ENCODE results near the gene GPX7. TPM values are rescaled to one million over a fixed set of nuclear protein-coding genes. Genes with fewer than 3 reads are reported as not detected.

Gene GPX7
- total RNA-seq, 2 donors from 2014 or later = 17.8 to 23.7 TPM

DNA sequence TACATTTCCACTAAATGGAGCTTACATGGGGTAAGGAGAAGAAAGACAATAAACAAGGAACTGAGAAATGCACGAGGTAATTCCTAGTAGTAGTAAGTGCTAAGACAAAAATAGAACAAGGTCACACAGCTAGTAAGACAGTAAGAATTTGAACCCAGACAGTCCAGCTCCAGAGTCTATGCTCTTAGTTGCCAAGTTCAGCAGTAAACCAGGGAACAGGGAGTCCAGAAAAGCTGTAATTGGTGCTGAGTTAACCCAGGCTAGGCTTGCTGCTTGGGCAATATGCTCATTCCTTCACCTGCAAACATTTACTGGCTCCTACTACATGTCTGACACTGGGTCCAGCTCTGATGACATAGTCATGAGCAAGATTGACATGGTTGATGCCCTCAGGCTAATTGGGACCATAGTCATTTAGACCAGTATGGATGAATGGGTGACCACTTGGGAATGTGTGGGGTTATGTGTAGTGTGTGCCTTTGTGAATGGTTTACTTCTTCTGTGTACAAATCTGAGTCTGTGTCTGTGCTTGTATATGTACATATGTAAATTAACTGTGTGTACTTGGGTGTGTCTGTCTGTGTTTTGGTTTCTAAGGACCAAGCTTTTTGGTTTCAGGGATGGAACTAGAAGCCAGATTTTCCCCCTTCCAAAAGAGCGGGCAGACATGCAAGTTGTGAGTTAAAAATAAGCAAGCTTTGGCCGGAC is 2.0 kb downstream of the GPX7 start:
- Histone ChIP-seq H3K27ac (ENCODE audit: low read depth, low read length) (no peak overlapping the region), H3K9me3 (ENCODE audit: control insufficient read depth, low read length) (no peaks in the 10 kb centered on the region), H3K9ac (ENCODE audit: extremely low read depth, low read length, poor library complexity, severe bottlenecking) (no peak overlapping the region), H3K4me1 (ENCODE audit: control insufficient read depth, insufficient read depth, low read length) (no peaks in the 10 kb centered on the region), H3K36me3 (ENCODE audit: control insufficient read depth, insufficient read depth, low read length) (no peaks in the 10 kb centered on the region), H3K27me3 (ENCODE audit: control insufficient read depth, insufficient read depth, low read length, poor library complexity, severe bottlenecking) (peaks cover 67% of the 10 kb centered on the region), H3K4me3 (ENCODE audit: low read length) (no peak overlapping the region)
- no peak overlapping the region for H3K4me3 Mint-ChIP-seq
- TF ChIP-seq, protein P1, sequence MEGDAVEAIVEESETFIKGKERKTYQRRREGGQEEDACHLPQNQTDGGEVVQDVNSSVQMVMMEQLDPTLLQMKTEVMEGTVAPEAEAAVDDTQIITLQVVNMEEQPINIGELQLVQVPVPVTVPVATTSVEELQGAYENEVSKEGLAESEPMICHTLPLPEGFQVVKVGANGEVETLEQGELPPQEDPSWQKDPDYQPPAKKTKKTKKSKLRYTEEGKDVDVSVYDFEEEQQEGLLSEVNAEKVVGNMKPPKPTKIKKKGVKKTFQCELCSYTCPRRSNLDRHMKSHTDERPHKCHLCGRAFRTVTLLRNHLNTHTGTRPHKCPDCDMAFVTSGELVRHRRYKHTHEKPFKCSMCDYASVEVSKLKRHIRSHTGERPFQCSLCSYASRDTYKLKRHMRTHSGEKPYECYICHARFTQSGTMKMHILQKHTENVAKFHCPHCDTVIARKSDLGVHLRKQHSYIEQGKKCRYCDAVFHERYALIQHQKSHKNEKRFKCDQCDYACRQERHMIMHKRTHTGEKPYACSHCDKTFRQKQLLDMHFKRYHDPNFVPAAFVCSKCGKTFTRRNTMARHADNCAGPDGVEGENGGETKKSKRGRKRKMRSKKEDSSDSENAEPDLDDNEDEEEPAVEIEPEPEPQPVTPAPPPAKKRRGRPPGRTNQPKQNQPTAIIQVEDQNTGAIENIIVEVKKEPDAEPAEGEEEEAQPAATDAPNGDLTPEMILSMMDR (conservative IDR thresholded peaks at IDR 0.05) = no peak
- WGBS, 2 experiments (ENCODE audit: insufficient coverage in 1 of 2, insufficient read length in 1 of 2) = 91 to 96% methylated on average over 3 of the region's 3 CpGs
- peaks cover 89% of the 10 kb centered on the region for H3K27me3 Mint-ChIP-seq (ENCODE audit: insufficient read depth)
- H3K36me3 Mint-ChIP-seq (ENCODE audit: low read depth) = peaks cover 29% of the 10 kb centered on the region
- peaks cover 15% of the 10 kb centered on the region for H3K4me1 Mint-ChIP-seq
- H3K27ac Mint-ChIP-seq = no peak overlapping the region
- no peak for DNase-seq
- H3K9me3 Mint-ChIP-seq = no peaks in the 10 kb centered on the region

GRCh38 chr1:52613636-52614373 is 11.6 kb downstream of the GPX7 start:
- no peaks in the 10 kb centered on the region for H3K9me3 ChIP-seq (ENCODE audit: control insufficient read depth, low read length)
- WGBS, 2 experiments (ENCODE audit: insufficient coverage in 1 of 2, insufficient read length in 1 of 2) = 59 to 91% methylated on average over 1 to 2 of the region's 2 CpGs
- H3K27me3 ChIP-seq (ENCODE audit: control insufficient read depth, insufficient read depth, low read length, poor library complexity, severe bottlenecking) = peaks cover 57% of the 10 kb centered on the region
- H3K36me3 ChIP-seq (ENCODE audit: control insufficient read depth, insufficient read depth, low read length) = no peaks in the 10 kb centered on the region
- Mint-ChIP-seq H3K27me3 (ENCODE audit: insufficient read depth) (peaks cover 80% of the 10 kb centered on the region), H3K4me1 (peaks cover 21% of the 10 kb centered on the region), H3K36me3 (ENCODE audit: low read depth) (peaks cover 4% of the 10 kb centered on the region), H3K4me3 (no peak overlapping the region), H3K9me3 (no peaks in the 10 kb centered on the region), H3K27ac (no peak overlapping the region)
- no peak overlapping the region for H3K9ac ChIP-seq (ENCODE audit: extremely low read depth, low read length, poor library complexity, severe bottlenecking)
- TF ChIP-seq, protein P1 (conservative IDR thresholded peaks at IDR 0.05) = no peak
- DNase-seq = peak; percentile 38
- H3K4me1 ChIP-seq (ENCODE audit: control insufficient read depth, insufficient read depth, low read length) = peaks cover 3% of the 10 kb centered on the region
- no peak overlapping the region for H3K4me3 ChIP-seq (ENCODE audit: low read length)
- no peak overlapping the region for H3K27ac ChIP-seq (ENCODE audit: low read depth, low read length)

- 80 to 90% methylated on average over 2 to 5 of the region's 5 CpGs for WGBS, 2 experiments (ENCODE audit: insufficient coverage in 1 of 2, insufficient read length in 1 of 2)
- no peak overlapping the region for H3K4me3 Mint-ChIP-seq
- H3K9ac ChIP-seq (ENCODE audit: extremely low read depth, low read length, poor library complexity, severe bottlenecking) = no peak overlapping the region
- TF ChIP-seq, protein P1 (conservative IDR thresholded peaks at IDR 0.05) = no peak
- H3K36me3 Mint-ChIP-seq (ENCODE audit: low read depth) = peaks cover 2% of the 10 kb centered on the region
- H3K4me1 Mint-ChIP-seq = peaks cover 21% of the 10 kb centered on the region
- H3K27me3 Mint-ChIP-seq (ENCODE audit: insufficient read depth) = peaks cover 85% of the 10 kb centered on the region
- H3K36me3 ChIP-seq (ENCODE audit: control insufficient read depth, insufficient read depth, low read length) = no peaks in the 10 kb centered on the region
- DNase-seq = no peak
- H3K27ac Mint-ChIP-seq = no peak overlapping the region
- peaks cover 59% of the 10 kb centered on the region for H3K27me3 ChIP-seq (ENCODE audit: control insufficient read depth, insufficient read depth, low read length, poor library complexity, severe bottlenecking)
- no peaks in the 10 kb centered on the region for H3K9me3 ChIP-seq (ENCODE audit: control insufficient read depth, low read length)
- H3K4me3 ChIP-seq (ENCODE audit: low read length) = no peak overlapping the region
- no peaks in the 10 kb centered on the region for H3K9me3 Mint-ChIP-seq
- no peak overlapping the region for H3K27ac ChIP-seq (ENCODE audit: low read depth, low read length)
- H3K4me1 ChIP-seq (ENCODE audit: control insufficient read depth, insufficient read depth, low read length) = peaks cover 3% of the 10 kb centered on the region
Observed at GRCh38 chr1:52614671-52615070, 12.5 kb downstream of the GPX7 start.

Data from endodermal cell (in vitro differentiated cells).